K562 (cell line): Measurements from ENCODE around the gene ATP6V1G1. TPM values are rescaled to one million over a fixed set of nuclear protein-coding genes. Genes with fewer than 3 reads are reported as not detected.

Source experiments
- ARID3A ChIP-seq: IDR thresholded peaks from 2 replicates; pipeline ENCODE4 v1.6.1; 2012; ENCODE audit warnings: low read depth, low read length, improper control_type of control experiment, borderline replicate concordance
- ATF1 ChIP-seq, 2 experiments: fragments of 450-650 bp in 1 of 2; IDR thresholded peaks; 2 replicates each; pipeline ENCODE4 v1.6.1; 2016; ENCODE audit warnings: missing compliant biosample characterization in 1 of 2, missing genetic modification characterization in 1 of 2
- CBFA2T3 ChIP-seq: fragments of 450-650 bp; IDR thresholded peaks from 2 replicates; pipeline ENCODE4 v1.6.1; 2017
- HMBOX1 ChIP-seq: sonication (generic); IDR thresholded peaks from 2 replicates; pipeline ENCODE4 v1.6.1; 2016
- HOXB6 ChIP-seq: fragments of 250-450 bp; sonication (Bioruptor Pico); IDR thresholded peaks from 2 replicates; pipeline ENCODE4 v1.5.1; 2022; ENCODE audit warnings: mild to moderate bottlenecking, borderline replicate concordance
- JUND ChIP-seq, 2 experiments: IDR thresholded peaks; 2 replicates in 1 of 2; 3 replicates in 1 of 2; pipeline ENCODE4 v1.6.1; 2011; ENCODE audit warnings: borderline replicate concordance in 2 of 2, low read depth in 2 of 2, low read length in 2 of 2, improper control_type of control experiment in 1 of 2, missing biosample characterization in 1 of 2, missing genetic modification characterization in 1 of 2, missing genetic modification reagents in 1 of 2
- NR2C2 ChIP-seq, 2 experiments: fragments of 200-800 bp in 1 of 2; sonication (Bioruptor generic) in 1 of 2; sonication (generic) in 1 of 2; formaldehyde crosslinking in 1 of 2; IDR thresholded peaks; 2 replicates each; pipeline versions ENCODE4 v1.6.1 to v1.8.0; 2016 to 2022; ENCODE audit warnings: mild to moderate bottlenecking in 1 of 2, missing compliant biosample characterization in 1 of 2, missing genetic modification characterization in 1 of 2, missing genetic modification reagents in 1 of 2
- PTTG1 ChIP-seq: fragments of 450-650 bp; IDR thresholded peaks from 2 replicates; pipeline ENCODE4 v1.6.1; 2016; ENCODE audit warnings: low read depth, mild to moderate bottlenecking, missing genetic modification characterization, missing compliant biosample characterization
- REST ChIP-seq, 2 experiments: fragments of 450-650 bp; formaldehyde crosslinking in 1 of 2; IDR thresholded peaks; 2 replicates each; pipeline versions ENCODE4 v1.4.0 to v1.6.1; 2014 to 2020; ENCODE audit warnings: mild to moderate bottlenecking in 2 of 2, borderline replicate concordance in 1 of 2, low read depth in 1 of 2
- ZBTB17 ChIP-seq: fragments of 450-650 bp; formaldehyde crosslinking; IDR thresholded peaks from 2 replicates; pipeline ENCODE4 v1.4.0; 2020; ENCODE audit warnings: mild to moderate bottlenecking
- ZFPM2 ChIP-seq: fragments of 250-450 bp; sonication (Bioruptor Pico); IDR thresholded peaks from 2 replicates; pipeline ENCODE4 v1.5.1; 2022; ENCODE audit warnings: mild to moderate bottlenecking
- ZNF398 ChIP-seq: fragments of 250-450 bp; sonication (Bioruptor Pico); IDR thresholded peaks from 2 replicates; pipeline ENCODE4 v1.8.0; 2021; ENCODE audit warnings: moderate library complexity, mild to moderate bottlenecking, inconsistent platforms
- polyA plus RNA-seq, 8 experiments: library from polyadenylated mRNA; depleted of rRNA in 4 of 8; stranded (reverse) in 5 of 8; unstranded in 3 of 8; fragments of >200 nt; fragmentation: Nextera tagmentation in 2 of 8; fragmentation: Illumina TruSeq in 1 of 8; extraction: Ambion mirVana in 2 of 8; extraction: Trizol in 1 of 8; gene quantifications; 2 replicates each; pipeline versions ENCODE4 v1.2.1 to v1.2.3, GENCODE V29; 2011 to 2014; ENCODE audit warnings: inconsistent platforms in 1 of 8, missing spikeins in 1 of 8
- total RNA-seq, 7 experiments: library from RNA; depleted of rRNA in 6 of 7; stranded (reverse); fragments of >200 nt in 6 of 7; fragmentation: Illumina TruSeq in 2 of 7; extraction: Trizol in 2 of 7; gene quantifications; 2 replicates each; pipeline versions ENCODE4 v1.2.1 to v1.2.3, GENCODE V29; 2011 to 2021; ENCODE audit warnings: low replicate concordance in 1 of 7

ATP6V1G1 gene
- total and polyA plus RNA-seq, 9 of the 15 experiments (the other 6 are each of a cell fraction or from before 2014, with no cell fraction given): 88.4 to 492 (median 193) TPM

DNA sequence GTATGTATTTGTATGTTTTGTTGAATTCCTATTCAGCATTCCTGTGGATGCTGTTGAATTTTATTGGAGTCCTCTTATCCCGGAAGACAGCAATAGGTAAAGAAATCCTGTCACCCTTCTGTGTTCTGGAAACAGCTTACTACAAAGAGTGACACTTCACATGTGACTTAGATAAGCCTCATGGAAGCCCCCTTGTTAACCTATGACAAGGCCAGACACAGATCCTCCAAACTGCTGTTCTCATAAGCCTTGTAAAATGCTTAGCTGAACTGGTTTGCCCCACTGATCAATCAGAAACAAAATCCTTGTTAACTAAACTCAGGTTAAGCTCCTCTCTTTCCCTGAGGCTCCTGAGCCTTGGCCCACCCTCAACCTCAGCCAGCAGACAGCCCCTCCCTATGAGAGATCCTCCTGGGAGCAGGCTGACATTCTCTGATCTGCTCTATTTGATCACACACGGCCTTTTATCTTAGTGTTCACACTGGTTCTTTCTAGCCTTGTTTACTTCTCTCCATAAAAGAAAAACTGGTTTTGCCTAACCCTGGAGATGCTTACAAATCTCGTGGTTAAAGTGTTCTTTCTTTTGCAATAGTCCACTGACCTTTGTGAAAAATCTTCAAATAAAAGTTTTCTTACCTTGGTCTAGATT is 29.4 kb upstream of the ATP6V1G1 start (continued):
- TF ChIP-seq ZFPM2 (CRISPR knock-in tag) (no peak), ARID3A (no peak), JUND (IDR thresholded peaks at IDR 0.05; ENCODE audit: borderline replicate concordance, low read depth, low read length) (no peak), JUND (tag; IDR thresholded peaks at IDR 0.05; ENCODE audit: borderline replicate concordance, low read depth, low read length) (no peak), ZBTB17 (CRISPR knock-in tag) (peak; percentile 10; the same call in 1 of the 2 replicates), ZNF398 (no peak), CBFA2T3 (0 out of 2 replicates have a peak, but pooled peaks have one; percentile 11), REST (IDR thresholded peaks at IDR 0.05; ENCODE audit: borderline replicate concordance) (peak; percentile 28; the same call in 1 of the 2 replicates), REST (CRISPR knock-in tag; IDR thresholded peaks at IDR 0.05; ENCODE audit: low read depth) (no peak), ATF1 (CRISPR knock-in tag; IDR thresholded peaks at IDR 0.05) (no peak), ATF1 (tag; IDR thresholded peaks at IDR 0.05) (0 out of 2 replicates have a peak, but pooled peaks have one; percentile 29), HMBOX1 (0 out of 2 replicates have a peak, but pooled peaks have one; percentile 45), NR2C2 (CRISPR knock-in tag; IDR thresholded peaks at IDR 0.05) (no peak), NR2C2 (tag; IDR thresholded peaks at IDR 0.05) (peak; percentile 5; the same call in 1 of the 2 replicates), HOXB6 (CRISPR knock-in tag) (no peak), PTTG1 (tag) (no peak)
